ENCODE results near the gene TOM1L2.

DNA sequence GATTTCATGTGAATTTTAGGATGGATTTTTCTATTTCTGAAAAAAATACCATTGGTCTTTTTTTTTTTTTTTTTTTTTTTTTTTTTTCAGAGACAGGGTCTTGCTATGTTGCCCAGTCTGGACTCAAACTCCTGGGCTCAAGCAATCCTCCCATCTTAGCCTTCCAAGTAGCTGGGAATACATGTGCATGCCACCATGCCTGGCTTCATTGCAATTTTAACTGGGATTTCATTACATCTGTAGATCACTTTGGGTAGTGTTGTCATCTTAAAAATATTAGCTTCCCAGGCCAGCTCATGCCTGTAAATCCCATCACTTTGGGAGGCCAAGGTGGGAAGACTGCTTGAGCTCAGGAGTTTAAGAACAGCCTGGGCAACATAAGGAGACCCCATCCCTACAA is 54.8 kb downstream of the TOM1L2 start:
- TF ChIP-seq, protein P1, sequence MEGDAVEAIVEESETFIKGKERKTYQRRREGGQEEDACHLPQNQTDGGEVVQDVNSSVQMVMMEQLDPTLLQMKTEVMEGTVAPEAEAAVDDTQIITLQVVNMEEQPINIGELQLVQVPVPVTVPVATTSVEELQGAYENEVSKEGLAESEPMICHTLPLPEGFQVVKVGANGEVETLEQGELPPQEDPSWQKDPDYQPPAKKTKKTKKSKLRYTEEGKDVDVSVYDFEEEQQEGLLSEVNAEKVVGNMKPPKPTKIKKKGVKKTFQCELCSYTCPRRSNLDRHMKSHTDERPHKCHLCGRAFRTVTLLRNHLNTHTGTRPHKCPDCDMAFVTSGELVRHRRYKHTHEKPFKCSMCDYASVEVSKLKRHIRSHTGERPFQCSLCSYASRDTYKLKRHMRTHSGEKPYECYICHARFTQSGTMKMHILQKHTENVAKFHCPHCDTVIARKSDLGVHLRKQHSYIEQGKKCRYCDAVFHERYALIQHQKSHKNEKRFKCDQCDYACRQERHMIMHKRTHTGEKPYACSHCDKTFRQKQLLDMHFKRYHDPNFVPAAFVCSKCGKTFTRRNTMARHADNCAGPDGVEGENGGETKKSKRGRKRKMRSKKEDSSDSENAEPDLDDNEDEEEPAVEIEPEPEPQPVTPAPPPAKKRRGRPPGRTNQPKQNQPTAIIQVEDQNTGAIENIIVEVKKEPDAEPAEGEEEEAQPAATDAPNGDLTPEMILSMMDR (IDR thresholded peaks at IDR 0.05; ENCODE audit: low read depth, low read length, poor library complexity, severe bottlenecking) = no peak
- no peak for TF ChIP-seq EZH2phosphoT487 (IDR thresholded peaks at IDR 0.05; ENCODE audit: borderline replicate concordance, low read length)
